ENCODE results near the gene ATP11B.

The ATP11B gene

DNA sequence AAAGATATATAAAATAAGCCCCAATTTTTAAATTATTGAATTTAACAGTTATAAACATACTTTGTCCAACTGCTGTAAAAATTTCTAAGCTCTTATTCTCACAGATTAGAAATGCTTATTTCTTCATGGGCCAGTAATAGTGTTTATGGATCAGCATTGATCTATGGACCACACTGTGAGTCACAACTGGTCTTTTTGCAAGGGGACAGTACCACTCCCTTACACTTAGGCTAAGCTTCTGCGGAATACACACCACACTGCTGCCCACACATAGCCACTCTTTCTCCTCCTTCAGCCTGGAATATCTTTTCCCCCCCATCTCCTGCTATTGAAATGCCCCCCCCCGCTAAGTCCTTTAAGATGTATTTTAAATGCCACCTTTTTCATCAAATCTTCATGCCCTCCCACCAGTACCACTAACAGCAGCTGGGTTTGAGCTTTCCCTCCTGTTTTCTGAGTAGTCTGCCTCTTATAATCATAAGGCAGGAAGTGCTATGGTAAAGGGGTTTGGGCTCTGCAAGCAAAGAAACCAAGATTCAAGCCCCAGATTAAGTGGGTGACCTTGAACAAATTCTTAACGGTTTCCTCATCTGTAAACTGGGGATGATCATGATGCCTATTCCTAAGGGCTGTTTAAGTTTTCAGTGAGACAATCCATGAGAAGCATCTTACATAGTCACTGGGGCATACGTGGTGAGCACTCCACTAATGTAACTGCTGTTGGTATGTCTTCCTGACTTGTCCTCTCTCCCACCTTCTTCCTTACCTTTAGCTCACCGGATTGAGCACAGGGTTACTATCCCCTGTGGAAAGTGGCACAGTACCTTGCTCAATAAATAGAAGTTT lies 117.9 kb downstream of the ATP11B start:
- no peak for DNase-seq (ENCODE audit: low read depth)

DNA sequence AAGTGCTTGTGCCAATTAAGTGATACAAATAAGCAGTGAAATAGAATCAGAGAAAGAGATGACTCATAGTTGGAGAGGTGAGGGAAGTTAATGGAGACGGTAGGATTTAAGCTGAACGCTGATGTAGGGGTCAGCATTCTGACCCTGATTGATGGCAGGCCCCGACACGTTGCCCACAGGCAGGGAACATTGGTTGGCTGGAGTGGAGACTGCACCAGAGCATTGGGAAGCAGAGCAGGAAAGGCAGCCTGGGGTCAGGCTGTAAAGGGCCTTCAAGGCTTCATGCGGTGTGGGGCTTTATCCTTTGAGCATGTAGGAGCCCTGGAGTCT lies 118.4 kb downstream of the ATP11B start:
- no peak for DNase-seq (ENCODE audit: low read depth)

DNA sequence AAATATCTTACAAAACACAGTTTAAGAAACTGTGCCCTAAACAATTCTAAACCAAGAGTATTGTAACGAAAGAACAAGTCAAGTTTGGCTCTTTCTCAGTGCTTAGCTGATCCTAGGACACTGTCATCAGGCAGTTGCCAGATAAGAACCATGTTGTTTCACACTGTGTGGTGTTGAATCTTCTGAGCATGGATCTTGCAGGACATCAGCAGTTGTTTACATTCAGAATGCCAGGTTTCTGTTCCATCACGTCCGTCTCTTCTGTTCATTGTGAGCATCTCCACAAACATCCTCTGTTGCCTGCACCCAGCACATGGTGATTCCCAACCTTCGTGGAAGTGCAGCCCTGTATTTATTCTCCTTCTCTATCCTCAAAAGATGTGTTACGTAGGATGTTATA lies 119.2 kb downstream of the ATP11B start:
- no peak for DNase-seq (ENCODE audit: low read depth)

DNA sequence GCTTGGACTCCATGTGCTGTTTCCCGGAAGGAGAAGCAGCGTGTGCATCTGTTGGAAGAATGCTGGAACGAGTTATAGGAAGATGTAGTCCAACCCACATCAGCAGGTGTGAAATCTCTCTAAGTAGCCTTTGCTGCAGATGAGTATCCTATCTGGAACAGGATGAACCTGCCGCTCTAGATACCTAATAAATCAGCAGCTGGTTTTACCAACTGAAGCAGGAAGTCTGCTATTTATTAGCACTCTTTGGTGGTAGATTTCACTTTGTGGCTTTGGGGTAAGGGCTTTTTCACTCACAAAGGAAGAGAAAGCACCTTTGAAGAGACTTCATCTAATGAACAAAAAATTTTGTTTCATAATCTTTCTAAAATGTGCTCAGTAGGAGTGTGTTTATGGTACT lies 120.6 kb downstream of the ATP11B start:
- DNase-seq (ENCODE audit: low read depth): no peak

DNA sequence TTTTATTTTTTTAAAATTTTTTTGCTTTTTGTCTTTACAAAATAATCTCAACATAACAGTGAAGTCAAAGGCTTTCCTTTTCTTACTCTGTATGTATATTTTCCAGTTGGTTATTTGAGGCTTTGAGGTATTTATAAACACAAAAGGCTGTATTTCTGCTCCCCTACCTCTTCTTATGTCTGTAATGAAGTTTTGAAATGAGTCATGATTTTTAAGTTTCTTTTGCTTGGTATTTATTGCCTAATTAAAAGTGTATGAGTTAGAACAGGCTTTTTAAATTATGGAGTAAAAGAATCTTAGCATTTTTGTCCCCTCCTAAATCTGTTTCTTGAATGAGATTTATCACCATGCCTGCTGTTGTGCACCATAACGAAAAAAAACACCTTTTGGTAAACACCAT lies 121.0 kb downstream of the ATP11B start:
- DNase-seq (ENCODE audit: low read depth): no peak

DNA sequence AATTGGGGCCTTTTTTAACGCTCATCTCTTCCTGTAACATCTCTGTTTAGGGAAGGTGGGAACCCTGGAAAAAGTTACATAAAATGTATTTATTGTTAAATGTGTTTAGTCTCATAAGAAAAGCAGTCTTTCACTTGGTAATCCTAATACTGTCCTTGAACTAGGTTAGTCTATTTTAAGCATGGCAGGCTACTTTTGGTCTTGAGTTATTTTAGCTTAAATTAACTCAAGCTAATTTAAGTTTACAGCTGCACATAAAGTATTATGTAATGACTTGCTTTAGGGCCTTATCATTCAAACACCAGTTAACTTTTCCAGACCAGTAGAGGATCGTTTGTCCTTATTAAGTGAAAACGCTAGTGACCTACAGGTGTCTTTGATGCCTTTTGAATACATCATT lies 123.8 kb downstream of the ATP11B start:
- no peak for DNase-seq (ENCODE audit: low read depth)

DNA sequence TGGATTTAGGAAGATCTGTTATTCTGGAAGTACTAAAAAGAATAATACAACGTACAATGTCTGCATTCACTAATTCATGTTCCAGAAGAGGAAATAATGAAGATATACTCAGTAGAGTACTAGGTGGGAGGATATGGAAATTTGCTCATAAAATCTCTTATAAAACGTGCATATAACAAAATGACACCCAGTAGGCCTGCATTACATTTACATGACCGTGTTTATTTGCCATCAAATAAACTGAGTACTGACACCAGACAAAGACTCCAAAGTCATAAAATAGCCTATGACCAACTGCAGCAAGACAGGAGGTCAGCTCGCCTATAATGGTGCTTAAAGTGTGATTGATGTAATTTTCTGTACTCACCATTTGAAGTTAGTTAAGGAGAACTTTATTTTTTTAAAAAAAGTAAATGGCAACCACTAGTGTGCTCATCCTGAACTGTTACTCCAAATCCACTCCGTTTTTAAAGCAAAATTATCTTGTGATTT lies 126.6 kb downstream of the ATP11B start:
- DNase-seq (ENCODE audit: low read depth): no peak

DNA sequence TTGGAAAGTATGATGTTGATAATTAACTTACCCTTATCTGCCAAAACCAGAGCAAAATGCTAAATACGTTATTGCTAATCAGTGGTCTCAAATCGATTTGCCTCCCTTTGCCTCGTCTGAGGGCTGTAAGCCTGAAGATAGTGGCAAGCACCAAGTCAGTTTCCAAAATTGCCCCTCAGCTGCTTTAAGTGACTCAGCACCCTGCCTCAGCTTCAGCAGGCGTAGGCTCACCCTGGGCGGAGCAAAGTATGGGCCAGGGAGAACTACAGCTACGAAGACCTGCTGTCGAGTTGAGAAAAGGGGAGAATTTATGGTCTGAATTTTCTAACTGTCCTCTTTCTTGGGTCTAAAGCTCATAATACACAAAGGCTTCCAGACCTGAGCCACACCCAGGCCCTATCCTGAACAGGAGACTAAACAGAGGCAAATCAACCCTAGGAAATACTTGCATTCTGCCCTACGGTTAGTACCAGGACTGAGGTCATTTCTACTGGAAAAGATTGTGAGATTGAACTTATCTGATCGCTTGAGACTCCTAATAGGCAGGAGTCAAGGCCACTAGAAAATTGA lies 127.3 kb downstream of the ATP11B start:
- DNase-seq (ENCODE audit: low read depth): no peak

DNA sequence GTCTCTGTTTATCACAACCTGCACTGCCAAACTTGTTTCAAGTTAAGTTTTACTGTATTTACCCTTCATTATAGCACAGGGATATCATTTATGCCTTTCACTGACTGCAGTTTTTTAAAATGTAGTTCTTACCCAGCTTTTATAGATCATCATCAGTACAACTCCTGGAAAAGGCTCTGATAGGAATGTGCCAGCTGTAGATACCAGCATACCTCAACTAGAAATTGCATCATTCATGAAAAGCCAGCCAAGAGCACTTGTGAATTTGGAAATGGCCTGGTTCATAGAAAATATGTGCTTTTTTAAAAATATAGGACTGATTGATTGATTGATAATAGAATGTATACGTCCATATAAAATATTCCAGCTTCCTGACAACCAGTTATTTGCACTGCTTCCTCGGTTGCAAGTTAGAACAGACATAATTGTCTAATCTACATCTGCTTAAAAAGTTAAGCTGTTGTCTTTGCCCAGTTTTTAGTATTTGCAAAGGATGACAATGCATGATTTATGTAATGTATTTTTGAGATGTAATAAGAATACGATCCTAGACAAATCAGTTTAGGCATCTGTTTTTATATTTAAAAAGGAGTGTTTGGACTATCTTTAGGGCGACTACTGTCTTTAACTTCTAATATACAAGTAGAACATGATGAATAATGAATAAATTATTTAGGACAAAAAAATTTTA lies 128.5 kb downstream of the ATP11B start:
- no peak for DNase-seq (ENCODE audit: low read depth)

DNA sequence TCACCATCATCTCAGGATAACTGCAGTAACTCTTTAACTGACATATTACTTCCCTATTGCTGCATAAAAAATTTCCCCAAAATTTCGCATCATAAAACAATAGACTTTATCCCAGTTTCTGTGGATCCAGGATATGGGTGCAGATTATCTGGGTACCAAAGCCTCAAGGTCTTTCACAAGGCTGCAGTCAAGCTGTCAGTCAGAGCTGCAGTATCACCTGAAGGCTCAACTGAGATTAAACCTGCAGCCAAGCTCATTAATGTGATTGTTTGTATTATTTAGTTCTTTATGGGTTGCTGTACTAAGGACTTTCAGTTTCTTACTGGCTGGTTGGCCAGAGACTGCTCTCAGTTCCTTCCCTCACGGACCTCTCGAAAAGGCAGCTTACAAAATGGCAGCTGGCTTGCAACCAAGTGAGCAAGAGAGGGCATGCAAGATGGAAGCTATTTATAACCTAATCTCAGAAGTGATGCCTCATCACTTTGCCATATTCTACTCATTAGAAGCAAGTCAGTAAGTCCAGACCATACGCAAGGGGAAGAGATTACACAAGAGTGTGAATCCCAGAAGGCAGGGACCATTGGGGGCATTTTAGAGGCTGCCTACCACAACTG lies 132.1 kb downstream of the ATP11B start:
- DNase-seq (ENCODE audit: low read depth): no peak

DNA sequence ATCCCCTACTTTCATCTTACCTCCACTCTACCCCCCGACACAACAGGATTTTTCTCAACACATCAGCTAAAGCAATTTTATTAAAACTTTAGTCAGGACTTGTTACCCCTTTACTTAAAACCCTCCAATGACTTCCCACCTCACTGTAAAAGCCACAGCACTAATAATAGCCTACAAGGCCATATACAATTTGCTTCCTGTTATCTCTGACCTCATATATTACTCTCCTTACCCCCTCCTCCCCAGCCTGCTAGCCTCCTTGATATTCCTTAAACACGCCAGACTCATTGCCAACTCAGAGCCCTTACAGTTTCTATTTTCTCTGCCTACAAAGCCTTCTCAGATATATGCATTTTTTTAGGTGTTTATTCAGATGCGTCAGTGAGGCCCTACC lies 132.6 kb downstream of the ATP11B start:
- DNase-seq (ENCODE audit: low read depth): no peak

DNA sequence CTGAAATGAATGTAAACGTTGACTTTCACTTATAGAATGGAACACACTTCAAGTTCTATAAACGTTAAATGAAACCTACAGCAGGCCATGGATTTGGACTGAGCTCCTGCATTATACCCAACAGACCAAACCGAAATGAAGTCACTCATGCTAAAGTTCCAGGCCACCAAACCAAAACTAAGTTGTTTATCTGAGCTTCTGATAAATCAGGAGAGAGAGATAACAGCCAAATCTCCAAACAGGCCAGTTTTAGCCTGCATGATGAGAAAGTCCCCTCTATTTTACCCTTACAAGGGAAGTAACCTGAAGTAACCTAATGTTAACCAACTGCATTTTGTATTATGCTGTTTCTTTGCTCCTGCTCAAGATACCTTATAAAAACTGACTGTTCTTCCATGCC lies 142.5 kb downstream of the ATP11B start:
- no peak for DNase-seq (ENCODE audit: low read depth)

DNA sequence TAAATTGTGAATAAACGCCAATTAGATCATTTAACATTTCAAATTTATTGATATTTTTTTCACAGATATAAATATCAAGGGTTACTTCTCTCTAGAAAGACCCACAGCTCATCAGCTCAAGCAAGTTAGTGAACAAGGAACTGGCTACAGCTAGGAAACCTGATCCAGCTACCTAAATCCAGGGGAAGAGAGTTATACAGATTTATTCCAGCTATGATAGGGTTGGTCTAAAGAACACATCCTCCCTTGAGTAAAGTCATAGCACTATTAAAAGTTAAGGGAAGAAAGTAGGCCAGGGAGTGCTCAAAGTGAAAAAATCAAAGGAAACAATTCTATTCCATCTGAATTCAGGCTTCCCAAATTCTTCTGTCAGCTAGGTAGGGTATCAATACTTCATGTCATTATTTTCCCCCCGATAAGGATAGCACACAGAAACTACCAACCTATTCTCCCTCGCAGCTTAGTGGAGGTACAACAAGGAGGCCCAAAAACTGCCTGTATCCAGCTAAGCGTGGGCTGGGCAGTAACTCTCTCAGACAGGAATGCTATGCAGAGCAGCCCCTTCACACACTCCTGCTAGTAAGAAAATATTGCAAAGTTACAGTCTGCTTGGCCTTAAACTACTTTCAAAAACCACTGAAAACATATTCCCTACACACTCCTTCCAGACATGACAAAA lies 143.1 kb downstream of the ATP11B start:
- DNase-seq (ENCODE audit: low read depth): no peak

DNA sequence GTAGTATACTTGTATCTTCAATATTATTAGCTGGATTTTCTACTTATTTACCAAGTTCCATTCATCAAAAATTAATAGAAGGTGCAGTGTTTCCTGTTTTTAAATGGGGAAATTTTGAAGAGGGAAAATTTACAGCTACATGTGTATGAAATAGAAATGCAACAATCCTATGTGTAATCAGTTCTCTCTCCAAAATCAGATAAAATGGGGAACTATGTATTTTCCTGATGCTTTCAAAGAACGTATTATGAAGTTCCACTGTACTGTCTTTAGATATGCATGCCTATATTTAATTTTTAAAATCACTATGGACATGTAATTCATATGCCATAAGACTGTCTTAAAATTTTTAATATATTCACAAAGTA lies 143.6 kb downstream of the ATP11B start:
- no peak for DNase-seq (ENCODE audit: low read depth)

DNA sequence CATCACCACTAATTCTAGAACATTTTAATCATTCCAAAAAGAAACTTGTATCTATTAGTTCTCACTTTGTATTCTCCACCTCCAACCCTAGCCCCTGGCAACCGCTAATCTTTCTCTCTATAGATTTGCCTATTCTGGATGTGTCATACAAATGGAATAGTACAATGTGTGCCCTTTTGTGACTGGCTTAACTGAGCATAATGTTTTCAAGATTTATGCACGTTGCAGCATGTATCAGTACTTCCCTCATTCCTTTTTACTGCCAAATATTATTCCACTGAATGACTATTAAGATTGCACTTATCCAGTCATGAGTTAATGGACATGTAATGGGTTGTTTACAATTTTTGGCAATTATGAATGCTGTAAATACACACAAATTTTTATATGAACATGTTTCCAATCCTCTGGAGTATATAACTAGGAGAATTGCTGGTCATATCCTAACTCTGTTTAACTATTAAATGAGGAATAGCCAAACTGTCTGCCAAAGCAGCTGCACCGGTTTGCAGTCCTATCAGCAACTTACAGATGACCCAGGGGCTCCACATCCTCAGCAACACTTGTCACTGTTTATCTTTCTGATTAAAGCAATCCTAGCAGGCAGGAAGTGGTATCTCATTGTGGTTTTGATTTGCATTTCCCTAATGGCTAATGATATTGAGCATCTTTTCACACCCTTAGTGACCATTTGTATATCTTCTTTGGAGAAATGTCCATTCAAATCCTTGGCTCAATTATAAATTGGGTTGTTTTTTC lies 144.2 kb downstream of the ATP11B start:
- no peak for DNase-seq (ENCODE audit: low read depth)

DNA sequence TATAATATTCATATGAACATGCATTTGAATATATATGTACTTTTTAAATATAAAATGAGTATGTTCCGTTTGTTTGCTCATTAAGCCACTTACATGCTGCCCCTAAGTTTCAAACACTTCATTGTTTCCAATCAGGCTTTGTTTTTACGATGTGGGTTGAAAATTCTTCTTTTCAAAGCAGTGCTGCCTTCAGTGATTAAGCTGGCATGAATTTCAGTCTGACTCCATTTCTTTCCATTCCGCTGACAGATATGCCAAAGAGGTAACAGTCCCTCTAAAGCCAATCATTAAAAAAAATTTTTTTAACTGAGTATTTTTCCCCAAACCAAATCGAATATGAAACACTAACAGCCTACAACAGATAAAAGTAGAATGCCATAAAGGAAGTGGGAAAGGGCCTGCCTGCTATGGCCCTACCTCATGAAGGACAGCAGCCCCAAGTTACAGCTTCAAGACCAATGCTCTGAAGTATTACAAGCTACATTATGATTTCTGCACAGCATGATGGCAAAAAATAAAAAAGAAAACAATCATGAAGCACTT lies 147.0 kb downstream of the ATP11B start:
- no peak for DNase-seq (ENCODE audit: low read depth)

DNA sequence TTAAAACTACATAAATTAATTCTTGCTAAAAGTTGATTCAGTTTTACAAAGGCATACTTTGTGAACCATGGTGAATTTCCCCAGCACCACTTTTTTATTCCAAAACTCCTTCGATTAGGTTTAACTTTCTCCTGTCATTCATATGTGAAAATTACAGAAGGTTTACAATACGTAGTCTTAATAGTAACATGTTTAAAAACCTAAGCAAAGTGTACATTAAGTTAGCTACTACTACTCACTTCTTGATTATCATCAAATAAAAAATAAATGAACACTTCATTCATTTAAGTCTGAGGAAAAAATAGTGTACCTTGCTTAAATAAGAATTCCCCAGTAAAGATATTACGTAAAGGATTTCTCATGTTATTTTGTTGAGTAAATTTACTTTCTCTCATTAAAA lies 148.4 kb downstream of the ATP11B start:
- no peak for DNase-seq (ENCODE audit: low read depth)

DNA sequence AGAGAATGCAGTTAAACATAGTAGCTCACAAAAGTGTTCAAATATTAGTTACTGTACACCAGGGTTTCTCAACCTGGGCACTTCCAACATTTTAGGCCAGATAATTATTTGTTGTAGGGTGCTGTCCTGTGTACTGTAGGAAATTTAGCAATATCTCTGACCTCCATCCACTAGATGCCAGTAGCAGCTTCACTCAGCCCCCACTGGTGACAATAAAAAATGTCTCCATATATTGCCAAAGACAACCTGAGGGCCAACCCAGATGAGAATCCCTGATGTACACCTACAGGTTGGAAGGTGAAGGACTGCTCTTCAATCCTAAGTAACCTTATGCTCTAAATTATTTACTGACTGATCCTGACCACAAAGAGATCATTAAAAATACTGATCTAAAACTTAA lies 154.6 kb downstream of the ATP11B start:
- no peak for DNase-seq (ENCODE audit: low read depth)

DNA sequence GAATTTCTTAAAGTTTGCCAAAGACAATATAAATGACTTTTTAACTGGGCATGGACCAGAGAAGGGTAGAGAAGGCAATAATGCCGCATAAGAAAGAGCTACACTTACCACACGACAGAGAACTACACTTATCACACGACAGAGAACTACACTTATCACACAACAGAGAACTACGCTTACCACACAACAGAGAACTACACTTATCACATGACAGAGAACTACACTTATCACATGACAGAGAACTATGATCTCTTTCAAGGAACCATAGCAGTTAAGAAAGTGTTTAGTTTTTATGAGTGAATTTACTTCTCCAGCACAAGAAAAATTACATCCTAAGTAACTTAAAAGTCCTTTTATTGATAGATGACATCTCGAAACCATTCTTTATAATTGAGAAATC lies 155.0 kb downstream of the ATP11B start:
- no peak for DNase-seq (ENCODE audit: low read depth)

DNA sequence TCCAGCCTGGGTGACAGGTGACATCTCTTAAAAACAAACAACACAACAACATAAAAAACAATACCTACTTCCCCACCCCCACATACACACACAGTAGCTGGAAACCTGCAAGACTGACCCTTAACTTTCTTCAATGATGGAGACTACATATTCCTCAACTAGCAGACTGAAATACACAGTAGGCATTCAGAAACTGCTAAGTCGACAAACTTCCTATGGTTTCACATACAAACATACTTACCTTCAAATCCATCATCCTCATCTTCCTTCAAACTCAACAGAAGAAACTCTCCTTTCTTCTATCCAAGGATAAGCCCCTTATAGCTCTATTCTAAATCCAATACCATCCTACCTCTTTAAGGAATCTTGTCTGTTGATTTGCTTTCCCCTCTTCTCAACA lies 156.4 kb downstream of the ATP11B start:
- no peak for DNase-seq (ENCODE audit: low read depth)

DNA sequence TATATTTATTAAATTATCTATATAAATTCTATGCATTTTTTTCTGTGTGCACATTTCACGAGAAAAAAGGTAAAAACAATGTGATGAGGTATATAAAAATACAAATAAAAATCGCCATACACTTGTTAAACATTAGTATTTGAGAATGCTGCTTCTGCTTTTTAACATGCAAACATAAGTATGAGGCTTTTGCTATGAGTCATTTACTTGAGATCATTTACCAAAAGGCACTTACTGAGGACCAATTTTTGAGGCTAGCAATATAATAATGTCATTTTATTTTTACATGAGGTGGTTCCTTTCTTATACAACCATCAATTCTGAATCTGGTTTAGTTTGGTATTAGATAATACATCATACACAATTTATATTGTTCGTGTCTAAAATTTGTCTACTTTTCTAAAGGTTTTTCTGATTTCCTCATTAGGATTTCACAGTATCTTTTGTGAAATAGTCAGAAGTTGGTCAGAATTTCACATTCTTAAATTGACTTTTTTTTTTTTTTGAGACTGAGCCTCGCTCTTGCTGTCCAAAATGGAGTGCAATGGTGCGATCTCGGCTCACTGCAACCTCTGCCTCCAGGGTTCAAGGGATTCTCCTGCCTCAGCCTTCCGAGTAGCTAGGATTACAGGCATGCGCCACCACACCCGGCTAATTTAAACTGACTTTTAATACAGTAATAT lies 161.4 kb downstream of the ATP11B start:
- no peak for DNase-seq (ENCODE audit: low read depth)

Measured in stimulated activated CD4-positive, alpha-beta T cell treated with anti-CD3 and anti-CD28 coated beads, Interleukin-2, amount 100 ng/mL, for 4 hours (primary cell).